HepG2 (cell line): ENCODE results near the gene COL27A1. TPM values are rescaled to one million over a fixed set of nuclear protein-coding genes. Genes with fewer than 3 reads are reported as not detected.

Experiments used
- ATAC-seq: fragments of 200-7000 bp; cut with Tn5 transposase; 3 replicates; pipeline ENCODE4 v1.9.1; 2020; ENCODE audit warnings: mild to moderate bottlenecking, moderate library complexity
- BruUV-seq: library from RNA; stranded (reverse); fragments of 400-500 nt; replicated peaks from 2 replicates; lab custom pipeline; 2021; lab: Mats Ljungman, UMichigan
- CTCF ChIA-PET: fragments of 300-600 bp; formaldehyde crosslinking; extraction: SDS; loops from one replicate; lab custom pipeline; 2021; ENCODE audit warnings: low total read pairs, inconsistent platforms, low intra/inter-chr PET ratio; lab: Yijun Ruan, JAX
- POLR2A ChIA-PET: fragments of 350-600 bp; sonication (Branson Sonifier 250); formaldehyde crosslinking; loops from one replicate; lab custom pipeline; 2020; ENCODE audit warnings: antibody characterized with exemption, inconsistent platforms; lab: Yijun Ruan, JAX
- DNase-seq: peaks from one replicate; pipeline ENCODE4 v3.0.0-alpha.2; 2015; ENCODE audit warnings: low spot score
- FAIRE-seq: peaks from 3 replicates; lab custom pipeline; 2011; peaks lifted over from hg19 to GRCh38; lab: Jason Lieb, UNC
- H2AFZ ChIP-seq: one replicate; pipeline ENCODE4 v1.6.1; 2011; ENCODE audit warnings: low read length, inconsistent platforms
- H3K27ac ChIP-seq: fragments of 300-600 bp; 3 replicates; pipeline ENCODE4 v1.8.0; 2011; ENCODE audit warnings: mixed run types, mild to moderate bottlenecking, mixed read lengths, low read length, inconsistent platforms; ENCODE audit not compliant: insufficient read depth; ENCODE audit errors: extremely low read length
- H3K27me3 ChIP-seq, 2 experiments: fragments of 200-600 bp in 1 of 2; 2 replicates in 1 of 2; 3 replicates in 1 of 2; pipeline versions ENCODE4 v1.6.0 to v1.8.0; 2011; ENCODE audit warnings: low read length in 2 of 2, mild to moderate bottlenecking in 2 of 2, moderate library complexity in 2 of 2, inconsistent platforms in 1 of 2; ENCODE audit not compliant: insufficient read depth in 2 of 2, control insufficient read depth in 1 of 2
- H3K36me3 ChIP-seq, 2 experiments: fragments of 200-600 bp in 1 of 2; replicated peaks in 1 of 2; 2 replicates in 1 of 2; 3 replicates in 1 of 2; pipeline versions ENCODE4 v1.5.1 to v1.8.0; 2011; ENCODE audit warnings: low read length in 2 of 2, inconsistent platforms in 1 of 2; ENCODE audit not compliant: insufficient read depth in 2 of 2, control insufficient read depth in 1 of 2
- H3K4me1 ChIP-seq: 2 replicates; pipeline ENCODE4 v1.5.1; 2012; ENCODE audit warnings: low read length, inconsistent platforms; ENCODE audit not compliant: insufficient read depth
- H3K4me2 ChIP-seq: 2 replicates; pipeline ENCODE4 v1.6.0; 2011; ENCODE audit warnings: low read depth, low read length, inconsistent platforms
- H3K4me3 ChIP-seq, 3 experiments: fragments of 200-600 bp in 1 of 3; sonication (generic), shearing (Covaris generic) in 1 of 3; replicated peaks in 1 of 3; 2 replicates each; pipeline ENCODE4 v1.5.1; 2011 to 2016; ENCODE audit warnings: low read length in 3 of 3, inconsistent platforms in 2 of 3, low read depth in 2 of 3, mild to moderate bottlenecking in 2 of 3, control low read depth in 1 of 3, mixed read lengths in 1 of 3; ENCODE audit not compliant: insufficient read depth in 1 of 3
- H3K79me2 ChIP-seq: one replicate; pipeline ENCODE4 v1.6.1; 2011; ENCODE audit warnings: low read length, inconsistent platforms; ENCODE audit not compliant: insufficient read depth
- H3K9ac ChIP-seq: 2 replicates; pipeline ENCODE4 v1.6.0; 2011; ENCODE audit warnings: mild to moderate bottlenecking, low read depth, low read length, inconsistent platforms; ENCODE audit not compliant: insufficient read depth
- H3K9me3 ChIP-seq: 2 replicates; pipeline ENCODE4 v1.5.1; 2012; ENCODE audit warnings: mild to moderate bottlenecking, low read length
- H4K20me1 ChIP-seq: 2 replicates; pipeline ENCODE4 v1.6.0; 2011; ENCODE audit warnings: inconsistent platforms, mild to moderate bottlenecking, low read length, moderate library complexity; ENCODE audit not compliant: insufficient read depth
- ETV5 ChIP-seq: IDR thresholded peaks from 2 replicates; pipeline ENCODE4 v1.6.1; 2018; ENCODE audit warnings: missing biosample characterization, missing genetic modification reagents, inconsistent platforms, borderline replicate concordance
- GABPA ChIP-seq, 2 experiments: IDR thresholded peaks; 2 replicates each; pipeline ENCODE4 v1.6.1; 2011 to 2016; ENCODE audit warnings: low read depth in 2 of 2, low read length in 1 of 2, missing biosample characterization in 1 of 2, missing genetic modification characterization in 1 of 2
- HINFP ChIP-seq: sonication (generic); formaldehyde crosslinking; IDR thresholded peaks from 2 replicates; pipeline ENCODE4 v1.4.0; 2020; ENCODE audit warnings: low read depth, mild to moderate bottlenecking, missing genetic modification reagents
- JDP2 ChIP-seq: sonication (generic); formaldehyde crosslinking; IDR thresholded peaks from 2 replicates; pipeline ENCODE4 v1.8.1; 2022; ENCODE audit warnings: missing genetic modification reagents, borderline replicate concordance
- MYNN ChIP-seq: sonication (generic); formaldehyde crosslinking; IDR thresholded peaks from 2 replicates; pipeline ENCODE4 v1.4.0; 2020; ENCODE audit warnings: mild to moderate bottlenecking, low read depth, missing genetic modification reagents
- SIN3A ChIP-seq: IDR thresholded peaks from 2 replicates; pipeline ENCODE4 v1.6.1; 2011; ENCODE audit warnings: low read depth, mild to moderate bottlenecking, control low read depth, low read length, borderline replicate concordance
- ZNF44 ChIP-seq: sonication (generic); formaldehyde crosslinking; IDR thresholded peaks from 2 replicates; pipeline ENCODE4 v1.5.1; 2020; ENCODE audit warnings: mild to moderate bottlenecking, missing genetic modification reagents
- ZNF550 ChIP-seq: sonication (generic); formaldehyde crosslinking; IDR thresholded peaks from 2 replicates; pipeline ENCODE4 v1.4.0; 2020; ENCODE audit warnings: mild to moderate bottlenecking, missing genetic modification reagents, borderline replicate concordance
- ZNF567 ChIP-seq: sonication (generic); formaldehyde crosslinking; IDR thresholded peaks from 2 replicates; pipeline ENCODE4 v1.8.1; 2023; ENCODE audit warnings: mild to moderate bottlenecking, missing genetic modification reagents, borderline replicate concordance
- ZNF597 ChIP-seq: sonication (generic); formaldehyde crosslinking; IDR thresholded peaks from 2 replicates; pipeline ENCODE4 v1.5.0; 2020; ENCODE audit warnings: missing genetic modification reagents
- WGBS: methylation state at CpG from one replicate; pipeline ENCODE4 v1.1.6; 2017; ENCODE audit warnings: low lambda C conversion rate; 5-methylcytosine and 5-hydroxymethylcytosine counted together
- in situ Hi-C: cut with HindIII; loops from 2 replicates; pipeline ENCODE4 v1.10.0; 2017; ENCODE audit warnings: low pct_unique_long_range_greater_than_20kb; ENCODE audit not compliant: extremely low pct_ligation_motif_present
- intact Hi-C: fragments of 100-400 bp; cut with micrococcal nuclease; formaldehyde crosslinking; loops from one replicate; pipeline ENCODE4 v1.10.0; 2022; ENCODE audit not compliant: unreplicated experiment
- polyA plus RNA-seq, 8 experiments: library from polyadenylated mRNA; depleted of rRNA in 3 of 8; stranded (reverse) in 7 of 8; unstranded in 1 of 8; fragments of >200 nt; fragmentation: Illumina TruSeq in 4 of 8; extraction: Trizol in 4 of 8; gene quantifications; 2 replicates each; pipeline versions ENCODE4 v1.2.1 to v1.2.3, GENCODE V29; 2011 to 2016; ENCODE audit warnings: low read depth in 4 of 8, missing spikeins in 1 of 8, mixed read lengths in 1 of 8; ENCODE audit not compliant: insufficient read depth in 1 of 8
- total RNA-seq, 5 experiments: library from RNA; depleted of rRNA; stranded (reverse); fragments of >200 nt; fragmentation: Illumina TruSeq; extraction: Trizol; gene quantifications; 2 replicates each; pipeline ENCODE4 v1.2.3, GENCODE V29; 2016; ENCODE audit warnings: low read depth in 1 of 5

COL27A1 gene
- total and polyA plus RNA-seq, 2 of the 13 experiments (the other 11 are each of a cell fraction or from before 2014, with no cell fraction given): 71.3 to 89.1 TPM

GRCh38 chr9:114336157-114336556 is 180.8 kb downstream of the COL27A1 start:
- ATAC-seq: no peak
- TF ChIP-seq GABPA (IDR thresholded peaks at IDR 0.05; ENCODE audit: low read depth, low read length): no peak
- TF ChIP-seq GABPA (CRISPR knock-in tag; IDR thresholded peaks at IDR 0.05; ENCODE audit: low read depth): no peak
- no peak for TF ChIP-seq JDP2
- no peak for TF ChIP-seq ZNF44
- TF ChIP-seq ETV5: no peak
- no peak for TF ChIP-seq ZNF550 (CRISPR knock-in tag)
- no peak for TF ChIP-seq ZNF597 (CRISPR knock-in tag)
- no peak for TF ChIP-seq SIN3A
- TF ChIP-seq HINFP: no peak
- TF ChIP-seq MYNN (CRISPR knock-in tag): no peak
- no peak for TF ChIP-seq ZNF567 (CRISPR knock-in tag)
- Histone ChIP-seq H3K4me1 (peaks cover 19% of the 10 kb centered on the region), H3K4me2 (no peak overlapping the region), H3K9me3 (no peaks in the 10 kb centered on the region), H2AFZ (no peak overlapping the region), H3K27ac (no peak overlapping the region), H3K9ac (no peak overlapping the region), H3K4me3 (no peak overlapping the region), H3K79me2 (peaks cover 3% of the 10 kb centered on the region), H3K36me3 (peaks cover 1 to 12% of the 10 kb centered on the region in 2 experiments; a peak in 3 of 5 replicates), H4K20me1 (no peaks in the 10 kb centered on the region), H3K27me3 (no peaks in the 10 kb centered on the region)
- DNase-seq: no peak
- FAIRE-seq: no peak
- ChIA-PET POLR2A (no interaction called here), CTCF (no interaction called here)
- in situ Hi-C loops: no loop called here
- intact Hi-C loops: loop anchor here (5.0 kb wide), 1 partner anchor 51 kb away; the partner anchor contains the start of gene AKNA
- BruUV-seq: no TSS peak
- 86% methylated on average over 9 of the region's 10 CpGs for WGBS
